ENCODE data around the gene ADSL.

Gene ADSL

DNA sequence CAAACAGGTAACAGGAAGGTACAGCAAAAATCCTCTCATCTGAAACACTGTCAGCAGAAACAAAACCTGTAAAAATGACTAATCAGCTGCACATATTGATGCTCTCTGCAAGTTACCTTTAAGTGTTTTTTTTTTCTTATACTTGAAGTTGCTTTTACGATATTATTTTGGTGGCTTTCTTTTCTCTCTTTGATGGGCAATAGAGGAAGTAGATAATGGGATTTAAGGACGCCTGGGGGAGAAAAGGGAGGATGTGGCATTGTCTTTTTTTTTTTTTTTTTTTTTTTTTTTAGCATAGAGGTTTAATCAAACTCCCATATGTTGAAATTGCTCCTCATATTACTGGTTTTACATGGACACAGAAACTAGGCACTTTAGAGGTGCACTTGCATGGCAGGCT, 11.4 kb upstream of the ADSL start:
- no peaks in the 10 kb centered on the region for H3K36me3 ChIP-seq (ENCODE audit: insufficient read depth, low read length)
- no peak overlapping the region for H3K9ac ChIP-seq (ENCODE audit: low read depth, low read length)
- H3K4me1 ChIP-seq (ENCODE audit: insufficient read depth, low read length), result peaks cover 20% of the 10 kb centered on the region
- no peaks in the 10 kb centered on the region for H3K9me3 ChIP-seq (ENCODE audit: control insufficient read depth, insufficient read depth, low read length)

DNA sequence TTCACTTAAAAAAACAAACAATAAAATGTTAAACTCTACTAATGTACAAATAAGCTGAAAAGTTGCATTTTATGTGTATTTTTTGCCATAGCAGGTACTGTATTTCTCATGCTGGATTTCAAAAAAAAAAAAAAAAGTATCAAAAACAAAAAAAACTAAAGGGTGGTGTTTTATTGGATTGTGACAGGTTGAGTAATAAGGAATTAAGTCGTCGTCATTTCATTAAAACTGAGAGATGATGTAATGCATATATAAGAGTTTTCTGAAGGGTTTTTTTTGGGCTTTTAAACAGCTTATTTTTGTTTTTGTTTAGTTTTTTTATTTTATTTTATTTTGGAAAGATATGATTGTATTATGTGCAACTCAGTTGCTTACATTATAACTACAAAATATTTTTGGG, 10.9 kb upstream of the ADSL start:
- no peak overlapping the region for H3K9ac ChIP-seq (ENCODE audit: low read depth, low read length)
- H3K9me3 ChIP-seq (ENCODE audit: control insufficient read depth, insufficient read depth, low read length), result no peaks in the 10 kb centered on the region
- H3K36me3 ChIP-seq (ENCODE audit: insufficient read depth, low read length), result no peaks in the 10 kb centered on the region
- H3K4me1 ChIP-seq (ENCODE audit: insufficient read depth, low read length), result peaks cover 20% of the 10 kb centered on the region

DNA sequence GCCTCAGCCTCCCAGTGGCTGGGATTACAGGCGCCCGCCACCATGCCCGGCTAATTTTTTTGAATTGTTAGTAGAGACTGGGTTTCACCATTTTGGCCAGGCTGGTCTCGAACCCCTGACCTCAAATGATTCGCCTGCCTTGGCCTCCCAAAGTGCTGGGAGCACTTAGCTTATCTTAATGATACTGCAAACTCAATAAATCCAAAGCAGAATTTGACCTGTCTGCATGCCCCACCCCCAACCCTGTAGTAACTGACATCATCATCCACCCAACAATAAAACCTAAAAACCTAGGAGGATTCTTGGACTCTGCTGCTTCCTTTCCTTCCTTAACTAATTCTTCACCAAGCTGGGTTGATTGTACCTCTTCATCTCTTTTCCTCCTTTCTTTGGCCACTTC, 6.3 kb upstream of the ADSL start:
- Histone ChIP-seq H3K4me1 (ENCODE audit: insufficient read depth, low read length) (no peaks in the 10 kb centered on the region), H3K9ac (ENCODE audit: low read depth, low read length) (no peak overlapping the region), H3K9me3 (ENCODE audit: control insufficient read depth, insufficient read depth, low read length) (no peaks in the 10 kb centered on the region), H3K36me3 (ENCODE audit: insufficient read depth, low read length) (no peaks in the 10 kb centered on the region)

DNA sequence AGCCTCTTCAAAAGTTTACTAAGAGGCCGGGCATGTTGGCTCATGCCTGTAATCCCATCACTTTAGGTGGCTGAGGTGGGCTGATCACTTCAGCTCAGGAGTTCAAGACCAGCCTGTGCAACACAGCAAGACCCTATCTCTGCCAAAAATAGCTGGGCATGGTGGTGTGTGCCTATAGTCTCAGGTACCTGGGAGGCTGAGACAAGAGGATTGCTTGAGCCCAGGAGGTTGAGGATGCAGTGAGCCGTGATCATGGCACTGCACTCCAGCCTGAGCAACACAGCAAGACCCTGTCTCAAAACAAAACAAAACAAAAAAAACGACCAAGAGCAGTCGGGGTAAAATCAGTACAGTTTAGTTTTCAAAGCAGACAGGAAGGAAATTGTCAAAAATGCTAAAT, 4.7 kb upstream of the ADSL start:
- Histone ChIP-seq H3K36me3 (ENCODE audit: insufficient read depth, low read length) (no peaks in the 10 kb centered on the region), H3K4me1 (ENCODE audit: insufficient read depth, low read length) (no peaks in the 10 kb centered on the region), H3K9me3 (ENCODE audit: control insufficient read depth, insufficient read depth, low read length) (no peaks in the 10 kb centered on the region), H3K9ac (ENCODE audit: low read depth, low read length) (no peak overlapping the region)

DNA sequence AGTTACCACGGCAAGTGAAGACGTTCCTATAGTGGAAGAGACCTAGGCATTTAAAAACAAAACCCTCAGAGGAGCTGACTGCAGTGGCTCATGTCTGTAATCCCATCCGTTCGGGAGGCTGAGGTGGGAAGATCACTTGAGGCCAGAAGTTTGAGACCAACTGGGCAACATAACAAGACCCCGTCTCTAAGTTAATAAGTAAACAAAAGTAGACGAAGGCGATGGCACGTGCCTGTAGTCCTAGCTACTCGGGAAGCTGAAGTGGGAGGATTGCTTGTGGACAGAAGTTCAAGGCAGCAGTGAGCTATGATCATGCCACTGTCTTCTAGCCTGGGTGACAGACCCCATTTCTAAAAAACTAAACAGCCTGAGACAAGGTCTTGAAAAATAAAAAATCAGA, 3.8 kb upstream of the ADSL start:
- Histone ChIP-seq H3K9me3 (ENCODE audit: control insufficient read depth, insufficient read depth, low read length) (no peaks in the 10 kb centered on the region), H3K36me3 (ENCODE audit: insufficient read depth, low read length) (no peaks in the 10 kb centered on the region), H3K9ac (ENCODE audit: low read depth, low read length) (no peak overlapping the region), H3K4me1 (ENCODE audit: insufficient read depth, low read length) (peaks cover under 1% of the 10 kb centered on the region; the same call in 1 of the 2 replicates)

DNA sequence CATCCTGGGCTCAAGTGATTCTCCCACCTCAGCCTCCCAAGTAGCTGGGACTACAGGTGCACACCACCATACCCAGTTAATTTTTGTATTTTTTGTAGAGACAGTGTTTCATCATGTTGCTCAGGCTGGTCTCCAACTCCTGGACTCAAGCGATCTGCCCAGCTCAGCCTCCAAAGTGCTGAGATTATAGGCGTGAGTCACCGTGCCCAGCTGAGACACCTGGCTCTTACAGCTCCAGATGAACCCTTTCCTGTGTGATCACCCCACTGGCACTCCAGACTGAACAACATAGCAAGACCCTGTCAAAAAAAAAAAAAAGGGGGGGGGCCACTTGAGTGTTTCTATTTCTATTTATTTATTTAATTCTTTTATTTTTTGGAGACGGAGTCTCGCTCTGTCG, 1.0 kb upstream of the ADSL start:
- Histone ChIP-seq H3K4me1 (ENCODE audit: insufficient read depth, low read length) (peaks cover 4% of the 10 kb centered on the region; the same call in 1 of the 2 replicates), H3K36me3 (ENCODE audit: insufficient read depth, low read length) (peaks cover 7% of the 10 kb centered on the region), H3K9ac (ENCODE audit: low read depth, low read length) (peak overlapping the region; percentile 92; the same call in 1 of the 2 replicates), H3K9me3 (ENCODE audit: control insufficient read depth, insufficient read depth, low read length) (no peaks in the 10 kb centered on the region)

DNA sequence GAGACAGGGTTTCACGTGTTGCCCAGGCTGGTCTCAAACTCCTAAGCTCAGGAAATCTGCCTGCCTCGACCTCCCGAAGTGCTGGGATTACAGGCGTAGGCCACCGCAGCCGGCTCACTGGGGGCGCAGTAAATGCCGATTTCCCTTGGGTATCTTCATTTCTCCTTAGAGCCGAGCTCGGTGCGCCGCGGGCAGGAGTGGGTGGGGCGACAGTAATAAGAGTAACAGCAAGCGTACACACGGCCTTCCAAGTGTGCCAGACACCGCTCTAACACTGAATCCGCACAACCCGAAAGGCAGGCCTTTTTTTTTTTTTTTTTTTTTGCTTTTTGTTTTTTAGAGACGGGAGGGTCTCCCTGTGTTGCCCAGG, 500 bp upstream of the ADSL start:
- H3K9ac ChIP-seq (ENCODE audit: low read depth, low read length), result peak overlapping the region; percentile 92
- H3K36me3 ChIP-seq (ENCODE audit: insufficient read depth, low read length), result peaks cover 10% of the 10 kb centered on the region
- no peaks in the 10 kb centered on the region for H3K9me3 ChIP-seq (ENCODE audit: control insufficient read depth, insufficient read depth, low read length)
- peaks cover 4% of the 10 kb centered on the region; the same call in 1 of the 2 replicates for H3K4me1 ChIP-seq (ENCODE audit: insufficient read depth, low read length)

DNA sequence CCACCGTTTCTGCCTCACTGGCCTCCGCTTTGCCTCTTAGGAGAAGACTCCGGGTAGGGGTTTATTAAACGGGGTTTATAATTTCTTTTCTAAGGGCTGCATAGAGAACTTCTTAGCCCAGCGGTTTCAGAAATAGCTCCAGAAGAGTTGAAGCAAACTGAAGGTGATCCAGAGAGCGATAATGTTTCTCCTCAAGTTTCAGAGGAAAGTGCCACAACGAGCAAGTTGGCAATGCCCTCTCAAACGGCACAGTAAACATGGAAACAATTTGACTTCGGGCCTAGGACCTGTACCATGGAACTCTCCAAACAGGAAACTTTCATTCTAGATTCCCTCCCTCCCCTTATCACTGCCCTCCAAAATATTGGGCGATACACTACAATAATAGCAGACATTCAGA, 1.0 kb downstream of the ADSL start:
- H3K36me3 ChIP-seq (ENCODE audit: insufficient read depth, low read length), result peaks cover 17% of the 10 kb centered on the region

DNA sequence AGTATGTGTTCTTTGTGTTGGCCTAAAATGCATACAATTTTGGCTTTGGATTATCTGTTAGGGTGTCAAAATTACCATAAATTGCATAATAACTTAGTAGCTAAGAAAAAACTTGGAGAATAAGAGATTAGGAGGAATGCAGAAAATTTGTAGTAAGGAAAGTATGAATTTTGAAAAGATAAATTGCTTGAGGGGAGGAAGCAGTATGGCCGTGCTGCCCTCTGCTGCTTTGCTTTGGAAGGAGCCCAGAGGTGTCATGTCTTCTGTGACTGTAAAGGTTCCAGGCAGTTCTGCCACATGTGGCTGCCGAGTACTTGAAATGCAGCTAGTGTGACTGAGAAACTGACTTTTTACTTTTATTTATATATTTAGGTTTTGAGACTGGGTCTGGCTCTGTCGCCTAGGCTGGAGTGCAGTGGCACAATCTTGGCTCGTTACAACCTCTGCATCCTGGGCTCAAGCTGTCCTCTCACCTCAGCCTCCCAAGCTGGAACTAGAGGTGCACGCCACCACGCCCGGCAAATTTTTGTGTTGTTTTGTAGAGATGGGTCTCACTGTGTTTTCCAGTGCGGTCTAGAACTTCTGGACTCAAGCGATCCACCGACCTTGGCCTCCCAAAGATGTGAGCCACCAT, 1.8 kb downstream of the ADSL start:
- peak overlapping the region; percentile 92; the same call in 1 of the 2 replicates for H3K9ac ChIP-seq (ENCODE audit: low read depth, low read length)
- H3K4me1 ChIP-seq (ENCODE audit: insufficient read depth, low read length), result peaks cover 4% of the 10 kb centered on the region; the same call in 1 of the 2 replicates
- H3K9me3 ChIP-seq (ENCODE audit: control insufficient read depth, insufficient read depth, low read length), result no peaks in the 10 kb centered on the region
- H3K36me3 ChIP-seq (ENCODE audit: insufficient read depth, low read length), result peaks cover 17% of the 10 kb centered on the region

More for the DNA sequence above, 1.0 kb downstream of the ADSL start:
- Histone ChIP-seq H3K9ac (ENCODE audit: low read depth, low read length) (peak overlapping the region; percentile 92), H3K9me3 (ENCODE audit: control insufficient read depth, insufficient read depth, low read length) (no peaks in the 10 kb centered on the region), H3K4me1 (ENCODE audit: insufficient read depth, low read length) (peaks cover 4% of the 10 kb centered on the region; the same call in 1 of the 2 replicates)

DNA sequence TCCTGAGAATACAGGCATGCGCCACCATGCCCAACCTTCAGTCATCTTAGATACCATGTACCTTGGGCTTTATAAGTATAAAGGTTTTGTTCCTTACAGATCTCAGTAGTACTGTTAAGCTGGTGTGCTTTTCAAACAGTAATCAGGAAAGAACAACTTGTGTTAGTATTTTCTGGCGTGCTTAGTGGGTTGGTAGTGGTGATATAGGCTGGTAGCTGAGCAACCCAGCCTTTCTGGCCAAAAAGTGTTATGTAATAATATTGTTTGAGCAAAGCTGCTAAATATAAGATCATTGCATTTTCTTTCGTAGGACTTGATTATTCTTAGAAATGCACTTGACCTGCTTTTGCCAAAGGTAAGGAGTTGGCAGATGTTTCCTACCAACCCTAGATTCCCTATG, 6.5 kb downstream of the ADSL start:
- Histone ChIP-seq H3K4me1 (ENCODE audit: insufficient read depth, low read length) (0 out of 2 replicates have a peak, but pooled peaks cover under 1% of the 10 kb centered on the region), H3K36me3 (ENCODE audit: insufficient read depth, low read length) (peaks cover 44% of the 10 kb centered on the region), H3K9ac (ENCODE audit: low read depth, low read length) (no peak overlapping the region), H3K9me3 (ENCODE audit: control insufficient read depth, insufficient read depth, low read length) (no peaks in the 10 kb centered on the region)

DNA sequence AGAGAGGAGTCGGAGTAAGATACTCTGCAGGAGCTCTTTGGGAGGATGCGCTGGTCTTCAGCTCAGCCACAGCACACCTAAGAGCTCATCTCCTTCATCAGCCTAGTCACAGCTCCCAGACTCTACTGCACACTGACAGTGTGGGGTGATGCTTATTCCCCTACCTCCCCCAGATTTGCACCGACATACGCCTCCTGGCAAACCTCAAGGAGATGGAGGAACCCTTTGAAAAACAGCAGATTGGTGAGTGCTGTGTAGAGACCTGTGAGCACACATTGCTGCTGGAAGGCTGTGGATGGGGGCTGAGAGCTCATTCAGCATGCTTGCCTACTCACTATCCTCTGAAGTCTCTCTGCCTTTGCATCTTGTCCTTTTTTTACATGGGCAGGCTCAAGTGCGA, 14.8 kb downstream of the ADSL start:
- Histone ChIP-seq H3K9me3 (ENCODE audit: control insufficient read depth, insufficient read depth, low read length) (no peaks in the 10 kb centered on the region), H3K4me1 (ENCODE audit: insufficient read depth, low read length) (no peaks in the 10 kb centered on the region), H3K36me3 (ENCODE audit: insufficient read depth, low read length) (peaks cover 68% of the 10 kb centered on the region), H3K9ac (ENCODE audit: low read depth, low read length) (no peak overlapping the region)

DNA sequence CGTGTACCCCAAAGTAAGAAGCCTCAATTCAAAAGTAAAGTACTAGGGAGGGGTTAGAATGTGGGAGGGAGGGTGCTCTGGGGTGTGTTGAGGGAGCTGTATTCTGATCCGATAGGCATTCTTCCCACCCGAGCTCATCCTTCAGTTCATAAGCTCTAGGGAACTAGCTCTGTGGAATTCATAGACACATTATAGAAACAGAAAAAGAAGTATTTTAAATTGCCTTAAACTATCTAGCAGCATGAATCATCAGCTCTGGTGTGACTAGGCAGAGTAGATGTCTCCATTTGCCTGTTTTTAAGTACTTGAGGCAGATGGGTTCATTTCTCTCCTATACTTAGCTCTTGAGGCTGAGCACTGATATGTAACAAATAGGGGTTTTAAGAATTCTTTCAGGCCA, 16.8 kb downstream of the ADSL start:
- no peaks in the 10 kb centered on the region for H3K4me1 ChIP-seq (ENCODE audit: insufficient read depth, low read length)
- H3K9ac ChIP-seq (ENCODE audit: low read depth, low read length), result no peak overlapping the region
- no peaks in the 10 kb centered on the region for H3K9me3 ChIP-seq (ENCODE audit: control insufficient read depth, insufficient read depth, low read length)
- peaks cover 63% of the 10 kb centered on the region for H3K36me3 ChIP-seq (ENCODE audit: insufficient read depth, low read length)

DNA sequence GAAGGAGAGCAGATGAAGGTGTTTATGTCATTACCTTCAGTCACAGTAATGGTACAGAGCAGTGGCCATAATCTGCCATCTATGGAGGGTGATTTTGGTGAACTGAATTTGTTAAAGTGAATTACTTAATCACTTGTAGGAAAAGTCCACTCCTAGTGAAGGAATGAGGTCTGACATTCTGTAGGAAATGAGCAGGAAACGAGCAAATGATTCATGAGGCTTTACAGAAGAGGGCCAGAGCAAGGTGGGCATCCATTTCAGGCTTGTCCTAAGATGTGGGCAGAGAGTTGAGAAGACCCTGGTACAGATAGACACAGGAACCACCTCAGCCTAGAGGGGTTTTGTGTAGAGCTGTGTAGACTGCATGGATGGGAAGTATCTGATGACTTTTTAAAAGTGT, 18.1 kb downstream of the ADSL start:
- H3K4me1 ChIP-seq (ENCODE audit: insufficient read depth, low read length), result no peaks in the 10 kb centered on the region
- H3K36me3 ChIP-seq (ENCODE audit: insufficient read depth, low read length), result peaks cover 51% of the 10 kb centered on the region
- no peak overlapping the region for H3K9ac ChIP-seq (ENCODE audit: low read depth, low read length)
- H3K9me3 ChIP-seq (ENCODE audit: control insufficient read depth, insufficient read depth, low read length), result no peaks in the 10 kb centered on the region

DNA sequence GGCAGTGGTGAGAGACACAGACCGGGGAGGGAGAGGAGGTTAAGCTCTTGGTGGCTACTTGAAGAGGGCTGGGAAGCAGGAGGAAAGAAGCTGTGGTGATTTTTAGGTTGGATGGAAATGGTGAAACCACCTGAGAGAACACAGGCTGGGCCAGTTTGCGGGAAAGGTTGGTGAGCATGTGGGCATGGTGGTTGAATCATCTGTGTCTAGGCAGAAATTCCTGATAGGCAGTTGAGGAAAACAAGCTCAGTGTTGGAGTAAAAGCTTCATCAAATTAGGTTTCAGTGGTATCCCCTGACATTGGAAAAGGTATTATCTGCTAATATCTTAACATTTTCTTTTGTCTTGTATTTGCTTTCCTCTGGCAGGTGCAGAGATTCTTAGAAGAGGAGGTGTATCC, 19.8 kb downstream of the ADSL start:
- Histone ChIP-seq H3K4me1 (ENCODE audit: insufficient read depth, low read length) (no peaks in the 10 kb centered on the region), H3K9ac (ENCODE audit: low read depth, low read length) (no peak overlapping the region), H3K9me3 (ENCODE audit: control insufficient read depth, insufficient read depth, low read length) (no peaks in the 10 kb centered on the region), H3K36me3 (ENCODE audit: insufficient read depth, low read length) (peaks cover 42% of the 10 kb centered on the region)

DNA sequence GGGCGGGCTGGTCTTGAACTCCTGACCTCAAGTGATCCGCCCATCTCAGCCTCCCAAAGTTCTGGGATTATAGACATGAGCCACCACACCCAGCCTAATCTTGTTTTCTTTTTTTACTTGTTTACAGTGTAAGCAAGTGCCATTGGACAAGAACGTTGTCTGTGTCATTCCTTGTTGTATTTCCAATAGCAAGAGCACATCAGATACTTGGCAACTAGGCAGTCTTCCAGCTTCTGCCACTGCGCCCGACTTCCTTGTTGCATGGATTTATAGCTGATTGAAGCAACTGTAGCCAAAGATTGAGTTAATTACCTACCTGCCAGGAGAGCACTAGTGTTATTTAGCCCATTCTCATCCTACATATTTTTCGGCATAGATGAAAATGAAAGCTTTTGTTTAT, 21.0 kb downstream of the ADSL start:
- Histone ChIP-seq H3K9me3 (ENCODE audit: control insufficient read depth, insufficient read depth, low read length) (no peaks in the 10 kb centered on the region), H3K4me1 (ENCODE audit: insufficient read depth, low read length) (no peaks in the 10 kb centered on the region), H3K36me3 (ENCODE audit: insufficient read depth, low read length) (peaks cover 30% of the 10 kb centered on the region), H3K9ac (ENCODE audit: low read depth, low read length) (no peak overlapping the region)

All from ES-I3 (cell line).